KMS-11 (cell line): ENCODE results near the gene ZBTB7B.

Experiments
- H2AFZ ChIP-seq: fragments of 200-600 bp; sonication (generic); 2 replicates; pipeline ENCODE4 v1.6.1; 2016; ENCODE audit warnings: antibody characterized with exemption, mixed run types, low read depth
- H3K27ac ChIP-seq: fragments of 200-600 bp; sonication (generic); 2 replicates; pipeline ENCODE4 v1.6.1; 2016; ENCODE audit warnings: mild to moderate bottlenecking, mixed run types
- H3K27me3 ChIP-seq: fragments of 200-600 bp; sonication (generic); 2 replicates; pipeline ENCODE4 v1.6.1; 2017; ENCODE audit warnings: mild to moderate bottlenecking, low read depth, mixed run types, moderate library complexity; ENCODE audit not compliant: insufficient read depth
- H3K36me3 ChIP-seq: fragments of 200-600 bp; sonication (generic); 2 replicates; pipeline ENCODE4 v1.6.1; 2017; ENCODE audit warnings: mild to moderate bottlenecking, mixed run types; ENCODE audit not compliant: insufficient read depth
- H3K4me1 ChIP-seq: fragments of 200-600 bp; sonication (generic); 2 replicates; pipeline ENCODE4 v1.6.1; 2016; ENCODE audit warnings: mild to moderate bottlenecking, low read depth, mixed run types; ENCODE audit not compliant: poor library complexity, severe bottlenecking
- H3K4me2 ChIP-seq: fragments of 200-600 bp; sonication (generic); 2 replicates; pipeline ENCODE4 v1.7.0; 2016; ENCODE audit warnings: mild to moderate bottlenecking, mixed run types
- H3K4me3 ChIP-seq: fragments of 200-600 bp; sonication (generic); IDR thresholded peaks from 2 replicates; pipeline ENCODE4 v1.6.1; 2017; ENCODE audit warnings: low read depth, low read length, mixed read lengths; ENCODE audit not compliant: insufficient read depth
- H3K79me2 ChIP-seq: fragments of 200-600 bp; sonication (generic); 2 replicates; pipeline ENCODE4 v1.6.1; 2016; ENCODE audit warnings: low read depth, mixed run types; ENCODE audit not compliant: insufficient read depth
- H3K9ac ChIP-seq: fragments of 200-600 bp; sonication (generic); 2 replicates; pipeline ENCODE4 v1.6.1; 2016; ENCODE audit warnings: mild to moderate bottlenecking, mixed run types
- H4K20me1 ChIP-seq: fragments of 200-600 bp; sonication (generic); 2 replicates; pipeline ENCODE4 v1.6.1; 2016; ENCODE audit warnings: mild to moderate bottlenecking, mixed run types; ENCODE audit not compliant: insufficient read depth
- CTCF ChIP-seq: fragments of 200-600 bp; sonication (generic); conservative IDR thresholded peaks from 2 replicates; pipeline ENCODE4 v1.6.1; 2017; ENCODE audit warnings: low read depth, mild to moderate bottlenecking, antibody characterized with exemption, low read length, moderate library complexity, mixed read lengths

ZBTB7B gene

GRCh38 chr1:155023627-155024026 lies 21.0 kb downstream of the ZBTB7B start:
- TF ChIP-seq CTCF = no peak
- Histone ChIP-seq H3K27me3 (no peaks in the 10 kb centered on the region), H3K36me3 (no peaks in the 10 kb centered on the region), H3K79me2 (no peaks in the 10 kb centered on the region), H3K4me2 (no peak overlapping the region), H3K4me3 (no peak overlapping the region), H4K20me1 (no peaks in the 10 kb centered on the region), H2AFZ (no peak overlapping the region), H3K4me1 (peaks cover 4% of the 10 kb centered on the region), H3K9ac (no peak overlapping the region), H3K27ac (no peak overlapping the region)

DNA sequence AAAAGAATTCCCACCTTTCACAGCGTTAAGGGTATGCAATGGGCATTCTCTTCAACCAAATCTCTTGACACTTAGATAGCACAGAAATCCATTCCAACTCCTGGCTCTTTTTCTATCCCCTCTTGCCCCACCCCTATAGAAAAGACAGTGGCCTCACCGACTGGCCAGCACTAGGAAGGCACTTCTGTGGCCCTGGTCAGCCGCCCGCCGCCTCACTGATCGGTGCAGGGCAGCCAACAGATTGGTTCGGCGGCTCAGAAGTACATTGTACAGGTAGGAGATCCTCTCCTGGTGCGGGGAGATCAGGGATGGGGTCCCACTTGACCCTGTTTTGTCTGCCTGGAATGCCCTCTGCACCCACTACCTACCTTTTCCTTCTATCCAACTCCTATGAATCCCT lies 21.7 kb downstream of the ZBTB7B start:
- Histone ChIP-seq H3K79me2 (no peaks in the 10 kb centered on the region), H3K27me3 (no peaks in the 10 kb centered on the region), H2AFZ (no peak overlapping the region), H3K9ac (no peak overlapping the region), H3K4me2 (no peak overlapping the region), H3K27ac (no peak overlapping the region), H3K4me3 (no peak overlapping the region), H3K36me3 (no peaks in the 10 kb centered on the region), H4K20me1 (no peaks in the 10 kb centered on the region), H3K4me1 (no peaks in the 10 kb centered on the region)
- TF ChIP-seq CTCF = no peak

DNA sequence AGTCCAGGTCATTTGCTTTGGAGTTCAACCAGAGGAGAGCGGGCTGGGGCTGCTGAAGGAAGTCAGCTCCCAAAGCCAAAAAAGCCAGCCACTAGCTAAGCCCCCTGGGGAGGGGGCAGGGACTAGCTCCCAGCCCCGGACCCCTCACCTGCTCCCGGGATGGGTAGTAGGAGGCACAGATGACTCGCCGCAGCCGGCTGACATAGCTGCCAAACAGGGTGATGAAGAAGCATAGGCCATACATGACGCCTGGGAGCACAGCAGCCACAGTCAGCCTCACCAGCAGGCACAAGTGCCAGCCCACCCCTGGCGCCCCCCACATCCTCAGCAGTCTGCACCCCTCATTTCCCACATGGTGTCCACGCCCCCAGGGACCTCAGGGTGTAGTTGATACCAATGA lies 23.6 kb downstream of the ZBTB7B start:
- Histone ChIP-seq H3K4me1 (no peaks in the 10 kb centered on the region), H3K36me3 (no peaks in the 10 kb centered on the region), H4K20me1 (no peaks in the 10 kb centered on the region), H3K9ac (no peak overlapping the region), H2AFZ (no peak overlapping the region), H3K79me2 (no peaks in the 10 kb centered on the region), H3K27me3 (peaks cover 15% of the 10 kb centered on the region; the same call in 1 of the 2 replicates), H3K4me2 (no peak overlapping the region), H3K4me3 (no peak overlapping the region), H3K27ac (no peak overlapping the region)
- no peak for TF ChIP-seq CTCF

GRCh38 chr1:155026588-155026987 lies 24.0 kb downstream of the ZBTB7B start:
- no peak for TF ChIP-seq CTCF

More at GRCh38 chr1:155026588-155026987, 24.0 kb downstream of the ZBTB7B start:
- H3K79me2 ChIP-seq = no peaks in the 10 kb centered on the region
- no peak overlapping the region for H3K4me3 ChIP-seq
- H3K27ac ChIP-seq = no peak overlapping the region
- no peak overlapping the region for H2AFZ ChIP-seq
- no peaks in the 10 kb centered on the region for H4K20me1 ChIP-seq
- no peaks in the 10 kb centered on the region for H3K4me1 ChIP-seq
- H3K4me2 ChIP-seq = no peak overlapping the region
- H3K27me3 ChIP-seq = peaks cover 16% of the 10 kb centered on the region; the same call in 1 of the 2 replicates
- H3K9ac ChIP-seq = no peak overlapping the region
- H3K36me3 ChIP-seq = no peaks in the 10 kb centered on the region
